Fibroblast of lung (primary cell): ENCODE data around the gene DCAF7.

Experiments
- CTCF ChIP-seq, 2 donors: IDR thresholded peaks in 1 of 2; conservative IDR thresholded peaks in 1 of 2; 1 replicate in 1 of 2; 2 replicates in 1 of 2; pipeline ENCODE4 v1.5.1; 2011 to 2012; ENCODE audit warnings: low read length in 2 of 2, control low read depth in 1 of 2, inconsistent platforms in 1 of 2, low read depth in 1 of 2, mild to moderate bottlenecking in 1 of 2
- EZH2 ChIP-seq: IDR thresholded peaks from 2 replicates; pipeline ENCODE4 v1.5.1; 2012; ENCODE audit warnings: low read length, control low read depth, mild to moderate bottlenecking; ENCODE audit errors: missing control alignments

GRCh38 chr17:63609816-63610573 is 59.7 kb downstream of the DCAF7 start:
- TF ChIP-seq EZH2 (no peak), CTCF (conservative IDR thresholded peaks at IDR 0.05 in 1 of 2, IDR thresholded peaks at IDR 0.05 in 1 of 2; ENCODE audit: low read depth in 1 of 2, low read length in 2 of 2) (no peak)
